Endodermal cell (in vitro differentiated cells): ENCODE data around the gene FNDC1. TPM values are rescaled to one million over a fixed set of nuclear protein-coding genes. Genes with fewer than 3 reads are reported as not detected.
A peak's percentile ranks its signal among the peaks of the same experiment; 100 is the strongest.
"Not testable (repeated sequence)": the region's sequence is repeated elsewhere in the genome, so short reads cannot be mapped to it uniquely, and the experiment has no call there.

Experiments used
- DNase-seq: peaks from one replicate; pipeline ENCODE4 v3.0.0-alpha.2; 2017
- H3K27ac ChIP-seq: 2 replicates; pipeline ENCODE4 v1.5.1; 2013; ENCODE audit warnings: mild to moderate bottlenecking, low read depth, low read length, moderate library complexity
- H3K27me3 ChIP-seq: 2 replicates; pipeline ENCODE4 v1.6.1; 2013; ENCODE audit warnings: mild to moderate bottlenecking, low read length, moderate library complexity; ENCODE audit not compliant: insufficient read depth, control insufficient read depth, poor library complexity, severe bottlenecking
- H3K36me3 ChIP-seq: 2 replicates; pipeline ENCODE4 v1.7.0; 2013; ENCODE audit warnings: mild to moderate bottlenecking, low read length, moderate library complexity; ENCODE audit not compliant: control insufficient read depth, insufficient read depth
- H3K4me1 ChIP-seq: one replicate; pipeline ENCODE4 v1.7.0; 2013; ENCODE audit warnings: low read length; ENCODE audit not compliant: control insufficient read depth, insufficient read depth
- H3K4me3 ChIP-seq: 2 replicates; pipeline ENCODE4 v1.5.1; 2013; ENCODE audit warnings: mild to moderate bottlenecking, low read length, moderate library complexity
- H3K9ac ChIP-seq: 2 replicates; pipeline ENCODE4 v1.6.1; 2013; ENCODE audit warnings: mild to moderate bottlenecking, low read length, moderate library complexity; ENCODE audit not compliant: poor library complexity, severe bottlenecking; ENCODE audit errors: extremely low read depth
- H3K9me3 ChIP-seq: 2 replicates; pipeline ENCODE4 v1.6.1; 2013; ENCODE audit warnings: mild to moderate bottlenecking, low read length, moderate library complexity; ENCODE audit not compliant: control insufficient read depth
- H3K27ac Mint-ChIP-seq: 2 replicates; pipeline ENCODE4 v1.8.0; 2020; ENCODE audit warnings: mixed read lengths
- H3K27me3 Mint-ChIP-seq: 2 replicates; pipeline ENCODE4 v1.8.0; 2021; ENCODE audit warnings: mild to moderate bottlenecking, mixed read lengths; ENCODE audit not compliant: insufficient read depth
- H3K36me3 Mint-ChIP-seq: 2 replicates; pipeline ENCODE4 v1.8.0; 2020; ENCODE audit warnings: low read depth, mixed read lengths
- H3K4me1 Mint-ChIP-seq: 2 replicates; pipeline ENCODE4 v1.8.0; 2020; ENCODE audit warnings: mixed read lengths
- H3K4me3 Mint-ChIP-seq: 2 replicates; pipeline ENCODE4 v1.8.0; 2020; ENCODE audit warnings: mild to moderate bottlenecking, moderate library complexity, mixed read lengths
- H3K9me3 Mint-ChIP-seq: 2 replicates; pipeline ENCODE4 v1.8.0; 2020; ENCODE audit warnings: mild to moderate bottlenecking, mixed read lengths
- CTCF ChIP-seq: fragments of 200-600 bp; sonication (generic); conservative IDR thresholded peaks from 2 replicates; pipeline ENCODE4 v1.5.0; 2021; ENCODE audit warnings: antibody characterized with exemption, mild to moderate bottlenecking
- WGBS, 2 experiments: methylation state at CpG; one replicate each; pipeline versions ENCODE4 v1.1.5 to v1.1.7; 2013; ENCODE audit warnings: missing lambda C conversion rate in 2 of 2, mixed read lengths in 1 of 2; ENCODE audit not compliant: insufficient coverage in 1 of 2, insufficient read length in 1 of 2; 5-methylcytosine and 5-hydroxymethylcytosine counted together
- total RNA-seq, 2 donors: library from RNA; stranded (reverse); fragmentation: NEBNext Ultra II Directional in 1 of 2; extraction: Animal tissue kit (Norgen Biotek cat#: 25700) in 1 of 2; gene quantifications; 2 replicates in 1 of 2; 3 replicates in 1 of 2; pipeline ENCODE4 v1.2.1, GENCODE V29; 2021

The FNDC1 gene
- total RNA-seq, 2 donors from 2014 or later = 0.55 to 0.62 TPM

GRCh38 chr6:159122453-159122852 lies 46.7 kb upstream of the FNDC1 start:
- Mint-ChIP-seq H3K27ac (no peak overlapping the region), H3K27me3 (no peaks in the 10 kb centered on the region), H3K36me3 (no peaks in the 10 kb centered on the region), H3K4me1 (no peaks in the 10 kb centered on the region), H3K9me3 (no peaks in the 10 kb centered on the region), H3K4me3 (no peak overlapping the region)
- no peaks in the 10 kb centered on the region for H3K9me3 ChIP-seq
- no peak overlapping the region for H3K27ac ChIP-seq
- DNase-seq = no peak
- TF ChIP-seq CTCF = no peak
- H3K27me3 ChIP-seq = no peaks in the 10 kb centered on the region
- H3K9ac ChIP-seq = no peak overlapping the region
- no peak overlapping the region for H3K4me3 ChIP-seq
- H3K4me1 ChIP-seq = no peaks in the 10 kb centered on the region
- no peaks in the 10 kb centered on the region for H3K36me3 ChIP-seq
- 90 to 100% methylated on average over 3 to 4 of the region's 4 CpGs for WGBS, 2 experiments

GRCh38 chr6:159123831-159124230 lies 45.4 kb upstream of the FNDC1 start:
- DNase-seq = peak; percentile 3
- WGBS, 2 experiments = 80 to 100% methylated on average over 1 to 2 of the region's 2 CpGs
- H3K4me1 ChIP-seq, H3K27me3 ChIP-seq, H3K4me1 Mint-ChIP-seq, H3K4me3 ChIP-seq, H3K9me3 Mint-ChIP-seq, H3K36me3 Mint-ChIP-seq, H3K36me3 ChIP-seq, H3K9me3 ChIP-seq, H3K27ac Mint-ChIP-seq, H3K27ac ChIP-seq, H3K27me3 Mint-ChIP-seq, H3K4me3 Mint-ChIP-seq, H3K9ac ChIP-seq: not testable (repeated sequence)

- no peaks in the 10 kb centered on the region for H3K36me3 ChIP-seq
- peak; percentile 13 for DNase-seq
- WGBS, 2 experiments = 93% methylated on average over 4 of the region's 5 CpGs; no CpG with 5 or more reads in 1 of the 2 experiments
- no peaks in the 10 kb centered on the region for H3K27me3 ChIP-seq
- Mint-ChIP-seq H3K27me3 (no peaks in the 10 kb centered on the region), H3K27ac (no peak overlapping the region), H3K4me3 (no peak overlapping the region), H3K36me3 (no peaks in the 10 kb centered on the region), H3K4me1 (no peaks in the 10 kb centered on the region), H3K9me3 (no peaks in the 10 kb centered on the region)
- H3K9ac ChIP-seq = no peak overlapping the region
- TF ChIP-seq CTCF = peak; percentile 69
- no peak overlapping the region for H3K27ac ChIP-seq
- H3K4me3 ChIP-seq = no peak overlapping the region
- no peaks in the 10 kb centered on the region for H3K9me3 ChIP-seq
- no peaks in the 10 kb centered on the region for H3K4me1 ChIP-seq
Observed at GRCh38 chr6:159125014-159125609, 44.1 kb upstream of the FNDC1 start.

- no peaks in the 10 kb centered on the region for H3K4me1 ChIP-seq
- TF ChIP-seq CTCF = no peak
- Mint-ChIP-seq H3K4me1 (no peaks in the 10 kb centered on the region), H3K4me3 (no peak overlapping the region), H3K9me3 (no peaks in the 10 kb centered on the region), H3K27ac (no peak overlapping the region), H3K36me3 (no peaks in the 10 kb centered on the region), H3K27me3 (no peaks in the 10 kb centered on the region)
- no peaks in the 10 kb centered on the region for H3K27me3 ChIP-seq
- H3K27ac ChIP-seq = no peak overlapping the region
- no peak overlapping the region for H3K9ac ChIP-seq
- H3K36me3 ChIP-seq = no peaks in the 10 kb centered on the region
- H3K9me3 ChIP-seq = no peaks in the 10 kb centered on the region
- peak; percentile 28 for DNase-seq
- H3K4me3 ChIP-seq = no peak overlapping the region
- 85 to 91% methylated on average over 5 of the region's 5 CpGs for WGBS, 2 experiments
Observed at GRCh38 chr6:159125951-159126352, 43.2 kb upstream of the FNDC1 start.
